Measurements from ENCODE around the gene ZNF217. TPM values are rescaled to one million over a fixed set of nuclear protein-coding genes. Genes with fewer than 3 reads are reported as not detected.
"Not testable (repeated sequence)": the region's sequence is repeated elsewhere in the genome, so short reads cannot be mapped to it uniquely, and the experiment has no call there.

The ZNF217 gene
- total RNA-seq, 1 experiment from 2014 or later = 33.8 TPM

- DNase-seq (ENCODE audit: low read depth, low spot score) (no peak), ATAC-seq (no peak)
- intact Hi-C loops (cut with micrococcal nuclease) = no loop called here
- no TSS peak for BruUV-seq (replicated peaks)
- Histone ChIP-seq H3K4me1 (ENCODE audit: control insufficient read depth in 1 of 2, insufficient read depth in 2 of 2, low read length in 2 of 2) (peaks cover 8 to 11% of the 10 kb centered on the region in 2 experiments; a peak in 3 of 4 replicates), H2AFZ (ENCODE audit: low read depth, low read length, poor library complexity, severe bottlenecking) (no peak overlapping the region), H3K9me3 (ENCODE audit: control insufficient read depth in 1 of 2, insufficient read depth in 1 of 2, low read depth in 1 of 2, low read length in 2 of 2) (no peaks in the 10 kb centered on the region), H3K36me3 (ENCODE audit: control insufficient read depth in 1 of 2, insufficient read depth in 2 of 2, low read length in 2 of 2) (no peaks in the 10 kb centered on the region), H3K27ac (ENCODE audit: low read depth, low read length) (no peak overlapping the region), H3K4me3 (replicated peaks in 1 of 2; ENCODE audit: low read depth in 1 of 2, low read length in 2 of 2) (no peak overlapping the region), H4K20me1 (ENCODE audit: insufficient read depth) (no peaks in the 10 kb centered on the region), H3K9ac (ENCODE audit: low read length) (no peak overlapping the region), H3K9me2 (ENCODE audit: insufficient read depth) (no peaks in the 10 kb centered on the region), H3K4me2 (ENCODE audit: low read length) (no peak overlapping the region), H3K79me2 (ENCODE audit: insufficient read depth, low read length) (peaks cover 14% of the 10 kb centered on the region), H3K27me3 (ENCODE audit: insufficient read depth, low read length) (no peaks in the 10 kb centered on the region)
- no peak for TF ChIP-seq JUND (IDR thresholded peaks at IDR 0.05)
- no peak for TF ChIP-seq ZBTB33 (IDR thresholded peaks at IDR 0.05; ENCODE audit: extremely low read depth, insufficient replicate concordance, low read length)
- no peak for TF ChIP-seq ATF3 (IDR thresholded peaks at IDR 0.05)
- no peak for TF ChIP-seq FOSL1 (IDR thresholded peaks at IDR 0.05; ENCODE audit: low read depth)
- no peak for TF ChIP-seq SP1 (IDR thresholded peaks at IDR 0.05; ENCODE audit: low read depth)
- RAD21 ChIA-PET (ENCODE audit: low non-redundant PET in 1 of 2, low total read pairs in 2 of 2, uncharacterized antibody in 2 of 2, unreplicated experiment in 2 of 2) = no interaction called here
- CTCF ChIA-PET = no interaction called here
- POLR2A ChIA-PET = interaction anchor here (1.6 to 4.0 kb wide), 2 partner anchors 26 to 156 kb away, joined by 4 to 23 read pairs; no protein-coding TSS in a partner anchor
Measured at GRCh38 chr20:53597030-53597482, 3.4 kb upstream of the ZNF217 start.

- peaks cover 13 to 17% of the 10 kb centered on the region in 2 experiments for H3K4me1 ChIP-seq (ENCODE audit: control insufficient read depth in 1 of 2, insufficient read depth in 2 of 2, low read length in 2 of 2)
- H3K9ac ChIP-seq (ENCODE audit: low read length); CTCF ChIA-PET; H3K9me3 ChIP-seq (ENCODE audit: control insufficient read depth in 1 of 2, insufficient read depth in 1 of 2, low read depth in 1 of 2, low read length in 2 of 2); ATAC-seq; H3K4me2 ChIP-seq (ENCODE audit: low read length); H3K27me3 ChIP-seq (ENCODE audit: insufficient read depth, low read length); RAD21 ChIA-PET (ENCODE audit: low non-redundant PET in 1 of 2, low total read pairs in 2 of 2, uncharacterized antibody in 2 of 2, unreplicated experiment in 2 of 2); intact Hi-C loops (cut with micrococcal nuclease); H3K4me3 ChIP-seq (replicated peaks in 1 of 2; ENCODE audit: low read depth in 1 of 2, low read length in 2 of 2); H3K36me3 ChIP-seq (ENCODE audit: control insufficient read depth in 1 of 2, insufficient read depth in 2 of 2, low read length in 2 of 2); H3K9me2 ChIP-seq (ENCODE audit: insufficient read depth); DNase-seq (ENCODE audit: low read depth, low spot score); H4K20me1 ChIP-seq (ENCODE audit: insufficient read depth); H2AFZ ChIP-seq (ENCODE audit: low read depth, low read length, poor library complexity, severe bottlenecking); H3K27ac ChIP-seq (ENCODE audit: low read depth, low read length); BruUV-seq (replicated peaks): not testable (repeated sequence)
- peaks cover 20% of the 10 kb centered on the region for H3K79me2 ChIP-seq (ENCODE audit: insufficient read depth, low read length)
- POLR2A ChIA-PET = interaction anchor here (1.6 to 4.0 kb wide), 3 partner anchors 15 to 157 kb away, joined by 4 to 23 read pairs (median 18); no protein-coding TSS in a partner anchor
Measured at GRCh38 chr20:53596189-53597001, 2.8 kb upstream of the ZNF217 start.

- BruUV-seq (replicated peaks); H3K4me3 ChIP-seq (replicated peaks in 1 of 2; ENCODE audit: low read depth in 1 of 2, low read length in 2 of 2); H3K4me2 ChIP-seq (ENCODE audit: low read length); H3K36me3 ChIP-seq (ENCODE audit: control insufficient read depth in 1 of 2, insufficient read depth in 2 of 2, low read length in 2 of 2); H2AFZ ChIP-seq (ENCODE audit: low read depth, low read length, poor library complexity, severe bottlenecking); H3K27me3 ChIP-seq (ENCODE audit: insufficient read depth, low read length); CTCF ChIA-PET; H3K9me3 ChIP-seq (ENCODE audit: control insufficient read depth in 1 of 2, insufficient read depth in 1 of 2, low read depth in 1 of 2, low read length in 2 of 2); H3K9me2 ChIP-seq (ENCODE audit: insufficient read depth); RAD21 ChIA-PET (ENCODE audit: low non-redundant PET in 1 of 2, low total read pairs in 2 of 2, uncharacterized antibody in 2 of 2, unreplicated experiment in 2 of 2); ATAC-seq; DNase-seq (ENCODE audit: low read depth, low spot score); intact Hi-C loops (cut with micrococcal nuclease); H3K27ac ChIP-seq (ENCODE audit: low read depth, low read length); H4K20me1 ChIP-seq (ENCODE audit: insufficient read depth); H3K9ac ChIP-seq (ENCODE audit: low read length): not testable (repeated sequence)
- H3K79me2 ChIP-seq (ENCODE audit: insufficient read depth, low read length) = peaks cover 27% of the 10 kb centered on the region
- H3K4me1 ChIP-seq (ENCODE audit: control insufficient read depth in 1 of 2, insufficient read depth in 2 of 2, low read length in 2 of 2) = peaks cover 16 to 23% of the 10 kb centered on the region in 2 experiments
- POLR2A ChIA-PET = interaction anchor here (1.6 to 4.0 kb wide), 3 partner anchors 16 to 157 kb away, joined by 4 to 23 read pairs (median 18); no protein-coding TSS in a partner anchor
Measured at GRCh38 chr20:53595742-53596141, 2.1 kb upstream of the ZNF217 start.
